NCI-H146 treated with DMSO at 0.1 percent for 48 hours (cell line): ENCODE measurements around the gene BAHD1.
A peak's percentile ranks its signal among the peaks of the same experiment; 100 is the strongest.

Experiments
- DNase-seq: peaks from one replicate; lab custom pipeline; 2025; ENCODE audit not compliant: unreplicated experiment; lab: John Stamatoyannopoulos, UW

The BAHD1 gene

GRCh38 chr15:40421246-40422157, 19.3 kb upstream of the BAHD1 start:
- DNase-seq, result peak; percentile 9

- no peak for DNase-seq
These were observed 16.2 kb upstream of the BAHD1 start for GRCh38 chr15:40424483-40425115.

- no peak for DNase-seq
These were observed 15.1 kb upstream of the BAHD1 start for GRCh38 chr15:40425681-40426080.

GRCh38 chr15:40427188-40427587, 13.6 kb upstream of the BAHD1 start:
- DNase-seq, result no peak

GRCh38 chr15:40428185-40428584, 12.6 kb upstream of the BAHD1 start:
- no peak for DNase-seq

- DNase-seq, result no peak
These were observed 11.6 kb upstream of the BAHD1 start for GRCh38 chr15:40429068-40429710.

- no peak for DNase-seq
These were observed 10.4 kb upstream of the BAHD1 start for GRCh38 chr15:40430271-40430805.

- no peak for DNase-seq
These were observed 5.6 kb upstream of the BAHD1 start for GRCh38 chr15:40435023-40435709.

GRCh38 chr15:40435710-40436089, 5.1 kb upstream of the BAHD1 start:
- no peak for DNase-seq

- no peak for DNase-seq
These were observed 4.4 kb upstream of the BAHD1 start for GRCh38 chr15:40436116-40436891.

- DNase-seq, result no peak
These were observed 3.6 kb upstream of the BAHD1 start for GRCh38 chr15:40436892-40437751.

GRCh38 chr15:40437752-40438687, 2.7 kb upstream of the BAHD1 start:
- no peak for DNase-seq

GRCh38 chr15:40438712-40439111, 2.0 kb upstream of the BAHD1 start:
- no peak for DNase-seq

- no peak for DNase-seq
These were observed 1.2 kb upstream of the BAHD1 start for GRCh38 chr15:40439461-40439959.

GRCh38 chr15:40439960-40440742, 602 bp upstream of the BAHD1 start:
- DNase-seq, result peak; percentile 4

- DNase-seq, result no peak
These were observed 1.1 kb downstream of the BAHD1 start for GRCh38 chr15:40441565-40442531.
